H9 (cell line): Measurements from ENCODE around the gene BACE1-AS. TPM values are rescaled to one million over a fixed set of nuclear protein-coding genes. Genes with fewer than 3 reads are reported as not detected.
A peak's percentile ranks its signal among the peaks of the same experiment; 100 is the strongest.

Source experiments
- DNase-seq: peaks from one replicate; pipeline ENCODE4 v3.0.0-alpha.2; 2017
- H2AFZ ChIP-seq: one replicate; pipeline ENCODE4 v1.6.1; 2013; ENCODE audit warnings: mild to moderate bottlenecking, low read length, control low read depth, moderate library complexity
- H2AK5ac ChIP-seq: 2 replicates; pipeline ENCODE4 v1.6.1; 2013; ENCODE audit warnings: low read length, control low read depth, mixed read lengths; ENCODE audit not compliant: insufficient read length
- H2BK120ac ChIP-seq: one replicate; pipeline ENCODE4 v1.6.1; 2013; ENCODE audit warnings: low read depth, mild to moderate bottlenecking, low read length, control low read depth, inconsistent platforms; ENCODE audit not compliant: poor library complexity, severe bottlenecking
- H2BK12ac ChIP-seq: 2 replicates; pipeline ENCODE4 v1.6.1; 2013; ENCODE audit warnings: low read length, control low read depth, mixed read lengths, low read depth; ENCODE audit not compliant: insufficient read length
- H2BK15ac ChIP-seq: 2 replicates; pipeline ENCODE4 v1.6.1; 2013; ENCODE audit warnings: low read depth, low read length, control low read depth
- H2BK20ac ChIP-seq: one replicate; pipeline ENCODE4 v1.6.1; 2013; ENCODE audit warnings: low read depth, mild to moderate bottlenecking, low read length, control low read depth, inconsistent platforms; ENCODE audit not compliant: poor library complexity, severe bottlenecking
- H2BK5ac ChIP-seq: 2 replicates; pipeline ENCODE4 v1.6.1; 2013; ENCODE audit warnings: low read length, control low read depth, mixed read lengths; ENCODE audit not compliant: insufficient read length
- H3K14ac ChIP-seq: 2 replicates; pipeline ENCODE4 v1.6.1; 2013; ENCODE audit warnings: low read length, control low read depth; ENCODE audit not compliant: insufficient read depth
- H3K18ac ChIP-seq: 2 replicates; pipeline ENCODE4 v1.6.1; 2013; ENCODE audit warnings: low read depth, mild to moderate bottlenecking, mixed read lengths, low read length, control low read depth; ENCODE audit not compliant: insufficient read length
- H3K23ac ChIP-seq: 2 replicates; pipeline ENCODE4 v1.6.1; 2013; ENCODE audit warnings: low read length, control low read depth, mixed read lengths, low read depth; ENCODE audit not compliant: insufficient read length
- H3K23me2 ChIP-seq: 2 replicates; pipeline ENCODE4 v1.6.1; 2013; ENCODE audit warnings: low read depth, mild to moderate bottlenecking, mixed read lengths, low read length, control low read depth; ENCODE audit not compliant: insufficient read length, poor library complexity, severe bottlenecking
- H3K27ac ChIP-seq: 2 replicates; pipeline ENCODE4 v1.5.1; 2013; ENCODE audit warnings: low read length, control low read depth, mixed read lengths, low read depth; ENCODE audit not compliant: insufficient read length
- H3K27me3 ChIP-seq: 2 replicates; pipeline ENCODE4 v1.6.1; 2013; ENCODE audit warnings: low read length, control low read depth, inconsistent platforms; ENCODE audit not compliant: insufficient read depth
- H3K4ac ChIP-seq: 2 replicates; pipeline ENCODE4 v1.6.1; 2013; ENCODE audit warnings: low read depth, mild to moderate bottlenecking, control low read depth, inconsistent platforms, low read length, moderate library complexity
- H3K4me1 ChIP-seq: 2 replicates; pipeline ENCODE4 v1.6.1; 2013; ENCODE audit warnings: low read length, control low read depth, inconsistent platforms; ENCODE audit not compliant: insufficient read depth
- H3K4me2 ChIP-seq: 2 replicates; pipeline ENCODE4 v1.6.1; 2013; ENCODE audit warnings: low read length, control low read depth, mixed read lengths; ENCODE audit not compliant: insufficient read length, insufficient read depth
- H3K56ac ChIP-seq: 2 replicates; pipeline ENCODE4 v1.6.1; 2013; ENCODE audit warnings: low read depth, mild to moderate bottlenecking, mixed read lengths, low read length, control low read depth; ENCODE audit not compliant: insufficient read length
- H3K79me1 ChIP-seq: 2 replicates; pipeline ENCODE4 v1.6.1; 2013; ENCODE audit warnings: low read depth, mild to moderate bottlenecking, moderate library complexity, low read length, control low read depth, inconsistent platforms; ENCODE audit not compliant: insufficient read depth, poor library complexity, severe bottlenecking
- H3K79me2 ChIP-seq: 2 replicates; pipeline ENCODE4 v1.6.1; 2013; ENCODE audit warnings: low read length, control low read depth, inconsistent platforms; ENCODE audit not compliant: insufficient read depth
- H3K9ac ChIP-seq: 2 replicates; pipeline ENCODE4 v1.6.1; 2013; ENCODE audit warnings: low read length, control low read depth, mixed read lengths; ENCODE audit not compliant: insufficient read length; ENCODE audit errors: extremely low read depth
- H3K9me3 ChIP-seq: one replicate; pipeline ENCODE4 v1.6.1; 2013; ENCODE audit warnings: low read depth, low read length, inconsistent platforms; ENCODE audit not compliant: control insufficient read depth
- H3T11ph ChIP-seq: one replicate; pipeline ENCODE4 v1.6.1; 2013; ENCODE audit warnings: mild to moderate bottlenecking, low read length, control low read depth, inconsistent platforms
- H4K20me1 ChIP-seq: one replicate; pipeline ENCODE4 v1.6.1; 2013; ENCODE audit not compliant: control insufficient read depth, insufficient read length, insufficient read depth
- H4K5ac ChIP-seq: 2 replicates; pipeline ENCODE4 v1.6.1; 2013; ENCODE audit warnings: low read depth, mild to moderate bottlenecking, mixed read lengths, low read length, control low read depth; ENCODE audit not compliant: insufficient read length
- H4K8ac ChIP-seq: replicated peaks from 2 replicates; pipeline ENCODE4 v1.6.1; 2013; ENCODE audit warnings: low read length, control low read depth, mixed read lengths, low read depth; ENCODE audit not compliant: insufficient read length
- H4K91ac ChIP-seq: 2 replicates; pipeline ENCODE4 v1.6.1; 2013; ENCODE audit warnings: low read depth, mild to moderate bottlenecking, moderate library complexity, mixed read lengths, low read length, control low read depth; ENCODE audit not compliant: insufficient read length
- H3K27ac Mint-ChIP-seq, 3 experiments: 2 replicates in 2 of 3; 3 replicates in 1 of 3; pipeline ENCODE4 v1.8.0; 2020 to 2021; ENCODE audit warnings: mixed read lengths in 3 of 3, mild to moderate bottlenecking in 1 of 3, moderate library complexity in 1 of 3
- H3K27me3 Mint-ChIP-seq: 2 replicates; pipeline ENCODE4 v1.8.0; 2021; ENCODE audit warnings: low read depth, mild to moderate bottlenecking, moderate library complexity, mixed read lengths
- H3K36me3 Mint-ChIP-seq, 3 experiments: 2 replicates in 2 of 3; 3 replicates in 1 of 3; pipeline ENCODE4 v1.8.0; 2020 to 2021; ENCODE audit warnings: low read depth in 3 of 3, mixed read lengths in 3 of 3; ENCODE audit not compliant: insufficient read depth in 1 of 3
- H3K4me1 Mint-ChIP-seq, 2 experiments: 2 replicates each; pipeline ENCODE4 v1.8.0; 2020; ENCODE audit warnings: mixed read lengths in 2 of 2
- H3K4me3 Mint-ChIP-seq, 2 experiments: 2 replicates in 1 of 2; 3 replicates in 1 of 2; pipeline ENCODE4 v1.8.0; 2020 to 2021; ENCODE audit warnings: mild to moderate bottlenecking in 2 of 2, mixed read lengths in 2 of 2, moderate library complexity in 1 of 2
- H3K9me3 Mint-ChIP-seq, 2 experiments: 2 replicates in 1 of 2; 3 replicates in 1 of 2; pipeline ENCODE4 v1.8.0; 2020; ENCODE audit warnings: mild to moderate bottlenecking in 2 of 2, mixed read lengths in 2 of 2, moderate library complexity in 1 of 2
- WGBS: extraction: QIAGEN DNeasy Blood & Tissue Kit; methylation state at CpG from one replicate; pipeline ENCODE4 v1.1.7; 2013; ENCODE audit warnings: missing lambda C conversion rate, low lambda C conversion rate, mixed read lengths; ENCODE audit not compliant: insufficient read length; ENCODE audit errors: extremely low coverage; 5-methylcytosine and 5-hydroxymethylcytosine counted together
- total RNA-seq: library from RNA; stranded (reverse); gene quantifications from 2 replicates; pipeline ENCODE4 v1.2.1, GENCODE V29; 2021
- TF ChIP-seq, protein P1 (sequence below): fragments of 200-600 bp; sonication (generic); conservative IDR thresholded peaks from 3 replicates; pipeline ENCODE4 v1.8.0; 2021; ENCODE audit warnings: antibody characterized with exemption, mild to moderate bottlenecking

BACE1-AS gene
- total RNA-seq, 1 experiment from 2014 or later = 9.9 TPM

- H3K27ac ChIP-seq = no peak overlapping the region
- H4K91ac ChIP-seq = no peak overlapping the region
- peaks cover 7% of the 10 kb centered on the region for H3K27me3 Mint-ChIP-seq
- H3K4me2 ChIP-seq = peak overlapping the region; percentile 36
- no peak overlapping the region for H3K27ac Mint-ChIP-seq
- no peaks in the 10 kb centered on the region for H3K9me3 Mint-ChIP-seq
- DNase-seq = no peak
- H2BK12ac ChIP-seq = no peak overlapping the region
- no peak overlapping the region for H4K8ac ChIP-seq
- no peak overlapping the region for H3K23ac ChIP-seq
- no peak overlapping the region for H4K5ac ChIP-seq
- no peaks in the 10 kb centered on the region for H3K79me2 ChIP-seq
- no peaks in the 10 kb centered on the region for H4K20me1 ChIP-seq
- H2BK120ac ChIP-seq = no peak overlapping the region
- H3K4me1 ChIP-seq = no peaks in the 10 kb centered on the region
- H3K36me3 Mint-ChIP-seq = no peaks in the 10 kb centered on the region
- H2BK20ac ChIP-seq = no peak overlapping the region
- peaks cover 13 to 15% of the 10 kb centered on the region in 2 experiments for H3K4me1 Mint-ChIP-seq
- TF ChIP-seq, protein P1, sequence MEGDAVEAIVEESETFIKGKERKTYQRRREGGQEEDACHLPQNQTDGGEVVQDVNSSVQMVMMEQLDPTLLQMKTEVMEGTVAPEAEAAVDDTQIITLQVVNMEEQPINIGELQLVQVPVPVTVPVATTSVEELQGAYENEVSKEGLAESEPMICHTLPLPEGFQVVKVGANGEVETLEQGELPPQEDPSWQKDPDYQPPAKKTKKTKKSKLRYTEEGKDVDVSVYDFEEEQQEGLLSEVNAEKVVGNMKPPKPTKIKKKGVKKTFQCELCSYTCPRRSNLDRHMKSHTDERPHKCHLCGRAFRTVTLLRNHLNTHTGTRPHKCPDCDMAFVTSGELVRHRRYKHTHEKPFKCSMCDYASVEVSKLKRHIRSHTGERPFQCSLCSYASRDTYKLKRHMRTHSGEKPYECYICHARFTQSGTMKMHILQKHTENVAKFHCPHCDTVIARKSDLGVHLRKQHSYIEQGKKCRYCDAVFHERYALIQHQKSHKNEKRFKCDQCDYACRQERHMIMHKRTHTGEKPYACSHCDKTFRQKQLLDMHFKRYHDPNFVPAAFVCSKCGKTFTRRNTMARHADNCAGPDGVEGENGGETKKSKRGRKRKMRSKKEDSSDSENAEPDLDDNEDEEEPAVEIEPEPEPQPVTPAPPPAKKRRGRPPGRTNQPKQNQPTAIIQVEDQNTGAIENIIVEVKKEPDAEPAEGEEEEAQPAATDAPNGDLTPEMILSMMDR = no peak
- no peak overlapping the region for H2AFZ ChIP-seq
- H2BK5ac ChIP-seq = no peak overlapping the region
- no peaks in the 10 kb centered on the region for H3K27me3 ChIP-seq
- no peak overlapping the region for H3K4ac ChIP-seq
- H3K23me2 ChIP-seq = peaks cover 10% of the 10 kb centered on the region
- peak overlapping the region; percentile 65 to 79 for H3K4me3 Mint-ChIP-seq
- H2BK15ac ChIP-seq = no peak overlapping the region
- no peak overlapping the region for H3K18ac ChIP-seq
- H3K79me1 ChIP-seq = no peaks in the 10 kb centered on the region
- no peak overlapping the region for H3K56ac ChIP-seq
- H3K14ac ChIP-seq = no peak overlapping the region
- no peak overlapping the region for H3K9ac ChIP-seq
- WGBS = no CpG with 5 or more reads among the region's 10 CpGs
- no peak overlapping the region for H2AK5ac ChIP-seq
- no peak overlapping the region for H3T11ph ChIP-seq
- H3K9me3 ChIP-seq = no peaks in the 10 kb centered on the region
Measured at GRCh38 chr11:117314840-117315239, 23.7 kb downstream of the BACE1-AS start.
